Nephron (organoid): ENCODE results near the gene TPRN.
A peak's percentile ranks its signal among the peaks of the same experiment; 100 is the strongest.

Experiments
- H3K27ac Mint-ChIP-seq, 3 experiments: 2 replicates each; pipeline ENCODE4 v1.8.0; 2020; ENCODE audit warnings: mixed read lengths in 3 of 3, mild to moderate bottlenecking in 2 of 3, moderate library complexity in 1 of 3
- H3K27me3 Mint-ChIP-seq: 2 replicates; pipeline ENCODE4 v1.8.0; 2021; ENCODE audit warnings: low read depth, mild to moderate bottlenecking, moderate library complexity, mixed read lengths
- H3K36me3 Mint-ChIP-seq: 2 replicates; pipeline ENCODE4 v1.8.0; 2020; ENCODE audit warnings: low read depth, mixed read lengths
- H3K4me1 Mint-ChIP-seq: 2 replicates; pipeline ENCODE4 v1.8.0; 2020; ENCODE audit warnings: mixed read lengths
- H3K4me3 Mint-ChIP-seq, 3 experiments: 2 replicates each; pipeline ENCODE4 v1.8.0; 2020; ENCODE audit warnings: mild to moderate bottlenecking in 3 of 3, mixed read lengths in 3 of 3, moderate library complexity in 2 of 3
- H3K9me3 Mint-ChIP-seq: 2 replicates; pipeline ENCODE4 v1.8.0; 2020; ENCODE audit warnings: mixed read lengths
- TF ChIP-seq, protein P1 (sequence below), 3 experiments: fragments of 200-600 bp; sonication (generic); IDR thresholded peaks; one replicate each; pipeline ENCODE4 v1.5.0; 2021; ENCODE audit warnings: antibody characterized with exemption in 3 of 3; ENCODE audit not compliant: unreplicated experiment in 3 of 3

Gene TPRN

DNA sequence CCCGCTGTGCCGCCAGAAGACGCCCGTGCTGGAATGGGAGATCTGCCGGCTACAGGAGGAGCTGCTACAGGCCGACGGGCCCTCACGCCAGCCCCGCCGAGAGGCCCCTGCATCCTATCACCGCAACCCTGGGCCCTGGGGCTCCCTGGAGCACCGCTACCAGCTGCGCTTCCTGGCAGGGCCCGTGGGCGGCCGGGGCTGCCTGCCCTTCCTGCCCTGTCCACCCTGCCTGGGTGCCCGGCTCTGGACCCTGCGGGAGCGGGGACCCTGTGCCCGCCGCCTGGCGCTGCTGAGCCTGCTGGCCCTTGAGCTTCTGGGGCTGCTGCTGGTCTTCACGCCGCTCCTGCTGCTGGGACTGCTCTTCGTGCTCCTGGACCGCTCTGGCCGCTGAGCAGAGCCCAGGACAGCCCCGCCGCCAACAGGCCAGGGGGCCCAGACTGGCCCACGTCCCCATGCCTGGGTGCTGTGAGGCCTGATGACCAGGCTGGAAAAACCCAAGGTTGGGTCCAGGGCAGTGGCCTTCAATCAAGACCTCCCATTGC, 17.7 kb upstream of the TPRN start:
- Mint-ChIP-seq H3K36me3 (no peaks in the 10 kb centered on the region), H3K9me3 (no peaks in the 10 kb centered on the region), H3K27ac (no peak overlapping the region), H3K4me1 (peaks cover 5% of the 10 kb centered on the region), H3K27me3 (no peaks in the 10 kb centered on the region), H3K4me3 (peak overlapping the region in 1 of 3 experiments; percentile 42)
- TF ChIP-seq, protein P1, sequence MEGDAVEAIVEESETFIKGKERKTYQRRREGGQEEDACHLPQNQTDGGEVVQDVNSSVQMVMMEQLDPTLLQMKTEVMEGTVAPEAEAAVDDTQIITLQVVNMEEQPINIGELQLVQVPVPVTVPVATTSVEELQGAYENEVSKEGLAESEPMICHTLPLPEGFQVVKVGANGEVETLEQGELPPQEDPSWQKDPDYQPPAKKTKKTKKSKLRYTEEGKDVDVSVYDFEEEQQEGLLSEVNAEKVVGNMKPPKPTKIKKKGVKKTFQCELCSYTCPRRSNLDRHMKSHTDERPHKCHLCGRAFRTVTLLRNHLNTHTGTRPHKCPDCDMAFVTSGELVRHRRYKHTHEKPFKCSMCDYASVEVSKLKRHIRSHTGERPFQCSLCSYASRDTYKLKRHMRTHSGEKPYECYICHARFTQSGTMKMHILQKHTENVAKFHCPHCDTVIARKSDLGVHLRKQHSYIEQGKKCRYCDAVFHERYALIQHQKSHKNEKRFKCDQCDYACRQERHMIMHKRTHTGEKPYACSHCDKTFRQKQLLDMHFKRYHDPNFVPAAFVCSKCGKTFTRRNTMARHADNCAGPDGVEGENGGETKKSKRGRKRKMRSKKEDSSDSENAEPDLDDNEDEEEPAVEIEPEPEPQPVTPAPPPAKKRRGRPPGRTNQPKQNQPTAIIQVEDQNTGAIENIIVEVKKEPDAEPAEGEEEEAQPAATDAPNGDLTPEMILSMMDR (IDR thresholded peaks at IDR 0.05; ENCODE audit: unreplicated experiment in 3 of 3): no peak

DNA sequence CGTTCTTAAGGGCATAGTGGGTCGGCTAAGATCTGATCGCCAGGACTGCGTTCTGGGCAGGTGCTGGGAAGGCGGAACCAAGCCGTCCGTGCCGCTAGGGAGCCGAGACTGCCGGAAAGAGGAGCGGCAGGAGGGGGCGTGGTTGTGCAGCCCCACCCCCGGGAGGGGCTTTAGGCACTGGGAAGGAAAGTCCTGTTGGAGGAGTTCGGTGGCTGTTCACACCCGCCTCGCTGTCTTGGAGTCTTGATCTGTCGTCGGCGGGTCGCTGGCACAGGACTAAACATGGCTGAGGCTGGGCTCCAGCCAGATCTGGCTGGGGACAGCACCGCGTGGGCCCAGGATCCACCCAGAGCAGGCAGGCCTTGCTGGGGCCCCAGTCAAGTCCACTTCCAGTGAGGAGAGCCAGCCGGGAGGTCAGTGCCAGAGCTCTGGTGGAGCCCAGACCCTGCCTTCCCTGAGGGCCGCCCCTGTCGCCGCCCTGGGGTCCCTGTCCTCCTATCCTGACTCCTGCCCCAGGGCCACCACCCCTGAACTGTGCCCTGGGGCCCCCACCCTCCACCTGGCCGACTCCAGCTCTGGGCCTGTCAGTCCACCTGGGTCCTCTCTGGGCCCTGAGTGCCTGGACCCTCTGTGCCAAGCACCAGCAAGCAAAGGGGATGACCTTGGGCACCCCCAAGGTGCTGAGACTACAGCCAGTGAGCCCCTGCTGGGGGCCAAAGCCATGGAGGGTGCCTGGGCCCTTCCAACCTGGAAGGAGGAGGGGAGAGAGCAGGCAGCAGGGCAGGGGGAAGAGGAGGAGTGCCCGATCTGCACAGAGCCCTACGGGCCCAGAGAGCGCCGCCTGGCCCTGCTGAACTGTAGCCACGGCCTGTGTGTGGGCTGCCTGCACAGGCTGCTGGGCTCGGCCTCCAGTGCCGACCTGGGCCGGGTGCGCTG, 17.0 kb upstream of the TPRN start:
- Mint-ChIP-seq H3K4me3 (peak overlapping the region; percentile 70 to 78 (median 76)), H3K4me1 (peaks cover 5% of the 10 kb centered on the region), H3K27me3 (no peaks in the 10 kb centered on the region), H3K36me3 (peaks cover 4% of the 10 kb centered on the region), H3K9me3 (no peaks in the 10 kb centered on the region), H3K27ac (peak overlapping the region in 2 of 3 experiments; percentile 88 to 93)
- TF ChIP-seq, protein P1 (IDR thresholded peaks at IDR 0.05; ENCODE audit: unreplicated experiment in 3 of 3): no peak

DNA sequence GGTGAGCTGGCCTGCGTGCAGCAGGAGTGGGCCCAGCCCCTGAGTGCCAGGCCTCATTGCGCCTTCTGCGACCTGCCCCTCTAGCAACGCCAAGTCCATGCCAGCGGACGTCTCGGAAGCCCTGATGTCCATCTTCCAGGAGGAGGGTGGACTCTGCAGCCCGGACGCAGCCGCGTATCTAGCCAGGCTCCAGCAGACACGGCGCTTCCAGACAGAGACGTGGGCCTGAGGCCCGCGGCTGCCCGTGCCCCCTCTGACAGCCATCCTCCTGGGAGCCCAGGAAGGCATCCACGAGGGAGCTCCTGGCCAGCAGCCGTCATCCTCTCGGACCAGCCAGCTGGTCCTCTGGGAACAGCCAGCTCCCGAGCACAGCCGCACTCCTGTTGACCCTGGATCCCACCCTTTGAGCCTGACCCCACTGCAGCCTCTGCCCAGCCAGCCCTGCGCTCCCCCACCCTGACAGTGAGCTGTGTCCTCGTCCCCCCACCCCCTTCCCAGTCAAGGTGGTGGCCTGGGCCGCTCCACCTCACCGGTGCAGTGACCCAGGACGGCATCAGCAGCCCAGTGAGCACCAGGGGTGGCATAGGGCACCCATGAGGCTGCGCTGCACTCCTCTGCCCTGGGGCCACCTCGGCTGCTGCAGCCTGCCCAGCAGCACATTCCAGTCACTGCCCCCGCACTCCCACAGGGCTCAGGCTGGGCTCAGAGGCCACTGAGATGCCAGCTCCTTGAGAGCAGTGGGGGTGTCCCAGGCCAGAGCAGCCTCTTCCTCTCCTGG, 15.8 kb upstream of the TPRN start:
- Mint-ChIP-seq H3K4me3 (no peak overlapping the region), H3K9me3 (no peaks in the 10 kb centered on the region), H3K27ac (peak overlapping the region in 1 of 3 experiments; percentile 93), H3K36me3 (peaks cover 4% of the 10 kb centered on the region), H3K27me3 (no peaks in the 10 kb centered on the region), H3K4me1 (peaks cover 5% of the 10 kb centered on the region)
- TF ChIP-seq, protein P1 (IDR thresholded peaks at IDR 0.05; ENCODE audit: unreplicated experiment in 3 of 3): no peak

DNA sequence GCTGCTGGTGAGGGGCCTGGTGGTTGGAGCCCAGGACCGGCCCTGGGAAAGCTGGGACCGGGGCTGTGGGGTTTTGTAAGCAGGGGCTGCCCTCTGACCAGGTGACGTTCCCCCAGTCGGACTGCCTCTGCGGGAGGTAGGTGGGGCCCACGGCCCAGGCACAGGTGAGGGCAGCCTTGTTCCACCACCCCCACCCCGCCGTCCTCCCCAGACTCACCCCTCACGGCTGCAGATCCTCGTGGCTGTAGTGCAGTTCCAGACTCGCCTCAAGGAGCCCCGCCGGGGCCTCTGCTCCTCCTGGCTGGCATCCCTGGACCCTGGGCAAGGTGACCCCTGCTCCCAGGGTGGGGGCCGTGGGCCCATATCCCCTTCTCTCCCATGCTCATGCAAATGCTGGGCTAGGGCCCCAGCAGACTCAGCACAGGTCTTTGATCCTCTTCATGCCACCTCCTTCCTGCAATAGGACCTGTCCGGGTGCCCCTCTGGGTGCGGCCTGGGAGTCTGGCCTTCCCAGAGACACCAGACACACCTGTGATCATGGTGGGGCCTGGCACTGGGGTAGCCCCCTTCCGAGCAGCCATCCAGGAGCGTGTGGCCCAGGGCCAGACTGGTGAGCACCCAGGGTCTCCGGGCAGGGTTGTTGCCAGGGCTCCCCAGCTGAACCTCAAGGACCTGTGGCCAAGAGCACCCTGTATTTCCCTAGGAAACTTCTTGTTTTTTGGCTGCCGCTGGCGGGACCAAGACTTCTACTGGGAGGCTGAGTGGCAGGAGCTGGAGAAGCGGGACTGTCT, 14.8 kb upstream of the TPRN start:
- TF ChIP-seq, protein P1 (IDR thresholded peaks at IDR 0.05; ENCODE audit: unreplicated experiment in 3 of 3): no peak
- Mint-ChIP-seq H3K9me3 (no peaks in the 10 kb centered on the region), H3K36me3 (peaks cover 4% of the 10 kb centered on the region), H3K27me3 (no peaks in the 10 kb centered on the region), H3K27ac (no peak overlapping the region), H3K4me1 (peaks cover 5% of the 10 kb centered on the region), H3K4me3 (no peak overlapping the region)

DNA sequence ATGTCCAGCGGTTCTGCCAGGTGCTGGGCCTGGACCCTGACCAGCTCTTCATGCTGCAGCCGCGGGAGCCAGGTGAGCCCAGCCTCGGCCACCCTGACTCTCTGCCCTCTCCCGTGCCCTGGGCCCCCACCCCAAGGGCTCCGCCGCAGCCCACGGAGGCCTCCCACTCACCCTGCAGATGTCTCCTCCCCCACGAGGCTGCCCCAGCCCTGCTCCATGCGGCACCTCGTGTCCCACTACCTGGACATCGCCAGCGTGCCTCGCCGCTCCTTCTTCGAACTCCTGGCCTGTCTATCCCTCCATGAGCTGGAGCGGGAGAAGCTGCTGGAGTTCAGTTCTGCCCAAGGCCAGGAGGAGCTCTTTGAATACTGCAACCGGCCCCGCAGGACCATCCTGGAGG, 14.1 kb upstream of the TPRN start:
- peaks cover 5% of the 10 kb centered on the region for H3K4me1 Mint-ChIP-seq
- H3K36me3 Mint-ChIP-seq: peaks cover 4% of the 10 kb centered on the region
- no peak overlapping the region for H3K27ac Mint-ChIP-seq
- H3K27me3 Mint-ChIP-seq: no peaks in the 10 kb centered on the region
- H3K9me3 Mint-ChIP-seq: no peaks in the 10 kb centered on the region
- TF ChIP-seq, protein P1 (IDR thresholded peaks at IDR 0.05; ENCODE audit: unreplicated experiment in 3 of 3): no peak
- peak overlapping the region in 1 of 3 experiments; percentile 27 for H3K4me3 Mint-ChIP-seq
